Neutrophil (primary cell): ENCODE data around the gene SRGAP1.
"Not testable (repeated sequence)": the region's sequence is repeated elsewhere in the genome, so short reads cannot be mapped to it uniquely, and the experiment has no call there.

Experiments used
- H3K27ac ChIP-seq: fragments of 200-600 bp; sonication (generic); 2 replicates; pipeline ENCODE4 v1.5.1; 2016; ENCODE audit warnings: mild to moderate bottlenecking, moderate library complexity
- H3K27me3 ChIP-seq: fragments of 200-600 bp; sonication (generic); 2 replicates; pipeline ENCODE4 v1.6.0; 2016; ENCODE audit warnings: mild to moderate bottlenecking
- H3K36me3 ChIP-seq: fragments of 200-600 bp; sonication (generic); 2 replicates; pipeline ENCODE4 v1.5.1; 2017
- H3K4me1 ChIP-seq, 2 experiments: fragments of 200-600 bp in 1 of 2; sonication (generic) in 1 of 2; 1 replicate in 1 of 2; 2 replicates in 1 of 2; pipeline versions ENCODE4 v1.5.1 to v1.6.1; 2013 to 2016; ENCODE audit warnings: low read depth in 1 of 2, low read length in 1 of 2, mild to moderate bottlenecking in 1 of 2, moderate library complexity in 1 of 2; ENCODE audit not compliant: control insufficient read depth in 1 of 2, insufficient read depth in 1 of 2
- H3K4me3 ChIP-seq, 2 experiments: fragments of 200-600 bp in 1 of 2; sonication (generic) in 1 of 2; 1 replicate in 1 of 2; 2 replicates in 1 of 2; pipeline ENCODE4 v1.5.1; 2013 to 2016; ENCODE audit warnings: low read depth in 1 of 2, low read length in 1 of 2, mild to moderate bottlenecking in 1 of 2, moderate library complexity in 1 of 2
- H3K9me3 ChIP-seq: fragments of 200-600 bp; sonication (generic); 2 replicates; pipeline ENCODE4 v1.5.1; 2016
- CTCF ChIP-seq: fragments of 200-600 bp; sonication (generic); IDR thresholded peaks from 2 replicates; pipeline ENCODE4 v1.5.1; 2016; ENCODE audit warnings: antibody characterized with exemption

SRGAP1 gene

GRCh38 chr12:64127811-64128210 is 283.3 kb downstream of the SRGAP1 start:
- H3K4me3 ChIP-seq = no peak overlapping the region
- no peaks in the 10 kb centered on the region for H3K4me1 ChIP-seq
- no peaks in the 10 kb centered on the region for H3K27me3 ChIP-seq
- no peaks in the 10 kb centered on the region for H3K9me3 ChIP-seq
- no peak overlapping the region for H3K27ac ChIP-seq
- no peaks in the 10 kb centered on the region for H3K36me3 ChIP-seq
- TF ChIP-seq CTCF = no peak

GRCh38 chr12:64128366-64128765 is 283.9 kb downstream of the SRGAP1 start:
- Histone ChIP-seq H3K4me3 (no peak overlapping the region), H3K4me1 (no peaks in the 10 kb centered on the region), H3K27me3 (no peaks in the 10 kb centered on the region), H3K27ac (no peak overlapping the region), H3K9me3 (no peaks in the 10 kb centered on the region), H3K36me3 (no peaks in the 10 kb centered on the region)
- TF ChIP-seq CTCF = no peak

DNA sequence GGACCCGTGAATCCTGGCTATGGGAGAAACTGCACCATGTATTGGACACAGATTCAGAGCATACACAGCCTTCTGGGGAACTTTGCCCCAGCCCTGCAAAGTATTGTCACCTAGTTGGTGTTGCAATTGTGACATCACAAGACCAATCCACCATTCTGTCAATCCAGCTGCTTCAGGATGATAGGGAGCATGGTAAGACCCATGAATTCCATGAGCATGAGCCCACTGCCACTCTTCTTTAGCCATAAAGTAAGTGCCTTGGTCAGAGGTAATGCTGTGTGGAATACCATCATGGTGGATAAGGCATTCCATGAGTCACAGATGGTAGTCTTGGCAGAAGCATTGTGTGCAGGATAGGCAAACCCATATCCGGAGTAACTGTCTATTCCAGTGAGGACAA is 286.0 kb downstream of the SRGAP1 start:
- H3K27ac ChIP-seq, H3K4me1 ChIP-seq, H3K4me3 ChIP-seq, H3K27me3 ChIP-seq, H3K36me3 ChIP-seq, H3K9me3 ChIP-seq: not testable (repeated sequence)

- H3K4me1 ChIP-seq, H3K27me3 ChIP-seq, H3K4me3 ChIP-seq, H3K9me3 ChIP-seq, H3K27ac ChIP-seq, H3K36me3 ChIP-seq: not testable (repeated sequence)
These were observed 287.0 kb downstream of the SRGAP1 start for GRCh38 chr12:64131456-64131855.

GRCh38 chr12:64132672-64133071 is 288.2 kb downstream of the SRGAP1 start:
- not testable (repeated sequence) for H3K27ac ChIP-seq, H3K27me3 ChIP-seq, H3K4me1 ChIP-seq, H3K4me3 ChIP-seq, H3K9me3 ChIP-seq, H3K36me3 ChIP-seq

DNA sequence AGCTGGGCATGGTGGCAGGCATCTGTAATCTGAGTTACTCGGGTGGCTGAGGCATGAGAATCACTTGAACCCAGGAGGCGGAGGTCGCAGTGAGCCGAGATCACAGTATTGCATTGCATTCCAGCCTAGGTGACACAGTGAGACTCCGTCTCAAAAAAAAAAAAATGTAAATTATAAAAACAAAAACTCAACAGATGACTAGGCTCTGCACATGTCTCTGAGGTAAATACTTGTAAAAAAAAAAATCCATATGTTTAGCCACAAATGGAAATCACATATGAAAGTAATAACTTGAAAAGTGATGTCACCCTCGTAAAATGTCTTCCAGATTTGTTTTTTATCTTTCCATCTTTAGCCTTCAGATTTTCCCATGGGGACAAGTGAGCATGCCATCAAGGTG is 292.6 kb downstream of the SRGAP1 start:
- Histone ChIP-seq H3K36me3 (no peaks in the 10 kb centered on the region), H3K4me3 (no peak overlapping the region), H3K9me3 (no peaks in the 10 kb centered on the region), H3K27ac (no peak overlapping the region), H3K4me1 (no peaks in the 10 kb centered on the region), H3K27me3 (no peaks in the 10 kb centered on the region)
- TF ChIP-seq CTCF = no peak

DNA sequence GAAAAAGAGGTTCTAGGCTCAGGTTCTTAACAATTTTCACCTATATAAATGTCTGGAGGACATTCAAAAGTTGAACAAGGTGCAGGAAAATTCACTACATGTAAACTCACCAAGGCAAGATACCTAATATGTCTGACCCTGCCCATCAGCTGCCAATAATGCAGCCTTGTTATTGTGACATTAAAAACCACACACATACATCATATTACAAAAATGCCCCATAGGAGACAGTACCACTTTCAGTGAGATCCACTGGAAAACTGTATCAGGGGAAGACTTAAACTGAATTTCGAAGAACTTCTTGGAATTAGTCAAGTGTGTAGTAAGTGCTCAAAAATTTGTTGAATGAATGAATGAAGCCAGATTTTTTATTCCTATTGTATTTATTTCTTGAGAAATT is 294.5 kb downstream of the SRGAP1 start:
- no peak overlapping the region for H3K27ac ChIP-seq
- H3K27me3 ChIP-seq = no peaks in the 10 kb centered on the region
- H3K4me3 ChIP-seq = no peak overlapping the region
- no peaks in the 10 kb centered on the region for H3K36me3 ChIP-seq
- TF ChIP-seq CTCF = no peak
- H3K9me3 ChIP-seq = no peaks in the 10 kb centered on the region
- no peaks in the 10 kb centered on the region for H3K4me1 ChIP-seq
